Stimulated activated CD8-positive, alpha-beta memory T cell treated with anti-CD3 and anti-CD28 coated beads, Interleukin-7, amount 100 ng/mL, for 1 hour (primary cell): ENCODE results near the gene OR2T35.

Source experiments
- DNase-seq, 2 donors: peaks; one replicate each; pipeline ENCODE4 v3.0.0-alpha.2; 2020; ENCODE audit warnings: low read depth in 2 of 2

The OR2T35 gene

DNA sequence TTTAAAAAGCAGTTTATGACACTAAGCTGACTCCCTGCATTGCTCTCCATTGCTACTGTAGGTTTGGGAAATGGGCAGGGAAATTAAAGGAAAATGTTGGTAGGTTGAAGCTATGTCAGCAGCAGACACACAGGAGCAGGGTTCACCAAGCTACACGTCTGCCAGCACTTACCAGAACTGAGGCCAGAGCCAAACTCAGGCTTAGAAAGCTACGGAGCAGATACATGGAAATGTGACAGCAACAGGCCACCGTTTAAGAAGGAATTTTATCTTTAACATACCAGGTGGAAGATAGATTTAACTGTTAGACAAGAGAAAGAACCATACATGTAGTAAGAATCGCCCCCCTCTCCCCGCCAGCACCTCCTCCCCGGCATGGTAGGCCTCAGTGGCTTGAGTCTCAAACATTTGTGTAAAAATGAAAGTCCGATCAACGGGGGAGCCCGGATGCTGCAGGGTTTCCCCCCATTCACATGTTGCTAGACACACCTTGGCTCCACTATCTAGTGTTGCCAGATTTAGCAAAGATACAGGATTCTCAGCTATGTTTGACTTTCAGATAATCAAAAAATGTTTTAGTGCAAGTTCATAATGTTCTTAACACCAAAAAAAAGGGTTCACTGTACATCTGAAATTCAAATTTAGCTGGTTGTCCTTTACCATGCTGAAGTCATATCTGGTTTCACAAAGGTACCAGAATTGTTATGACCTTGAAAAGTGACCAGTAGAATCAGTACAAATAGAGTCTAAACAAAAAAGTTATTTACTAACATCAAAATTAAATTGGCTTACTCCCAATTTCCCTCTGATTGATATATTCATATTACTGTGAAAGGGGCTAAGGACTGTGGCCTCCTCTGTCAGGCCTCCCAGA lies 16.9 kb downstream of the OR2T35 start:
- no peak for DNase-seq

GRCh38 chr1:248625971-248626370 lies 19.1 kb downstream of the OR2T35 start:
- DNase-seq, result no peak

GRCh38 chr1:248625166-248625565 lies 19.9 kb downstream of the OR2T35 start:
- DNase-seq, result no peak

- DNase-seq, result no peak
These were observed 22.5 kb downstream of the OR2T35 start for GRCh38 chr1:248622570-248623001.

DNA sequence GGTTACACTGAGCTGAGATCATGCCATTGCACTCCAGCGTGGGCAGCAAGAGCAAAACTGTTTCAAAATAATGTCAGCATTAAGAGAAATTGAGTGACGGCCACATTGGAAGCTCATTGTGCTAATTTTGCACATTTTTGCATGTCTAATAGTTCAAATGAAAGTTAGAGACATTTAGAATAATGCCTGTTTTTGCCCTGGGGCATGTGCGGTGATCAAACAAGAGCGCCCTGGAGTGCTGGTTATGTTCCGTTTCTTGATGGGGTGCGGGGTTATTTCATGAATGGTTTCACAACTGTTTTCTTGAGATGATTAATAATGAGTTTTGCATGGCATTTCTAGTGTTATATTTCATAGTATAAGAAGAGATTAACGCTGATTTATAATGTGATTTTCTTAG lies 23.3 kb downstream of the OR2T35 start:
- DNase-seq, result no peak

DNA sequence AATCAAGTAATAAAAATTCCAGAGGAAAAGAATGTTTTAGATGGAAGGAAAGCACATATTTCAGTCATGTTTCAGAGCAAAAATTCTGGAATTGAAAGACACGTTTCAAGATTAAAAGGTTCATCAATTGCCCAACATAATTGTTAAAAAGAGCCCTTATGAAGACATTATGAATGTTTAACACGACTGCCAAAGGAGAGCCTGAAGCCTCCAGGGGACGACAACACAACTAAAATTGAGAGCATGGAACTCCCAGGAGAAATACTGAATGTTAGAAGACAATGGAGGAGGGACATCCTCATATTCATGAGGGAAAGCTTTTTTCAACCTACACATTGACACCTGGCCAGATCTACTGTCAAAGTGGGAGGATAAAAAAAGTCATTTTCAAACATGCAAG lies 26.2 kb downstream of the OR2T35 start:
- DNase-seq, result peak in 1 of 2 donors; percentile 37

GRCh38 chr1:248618119-248618518 lies 27.0 kb downstream of the OR2T35 start:
- no peak for DNase-seq

DNA sequence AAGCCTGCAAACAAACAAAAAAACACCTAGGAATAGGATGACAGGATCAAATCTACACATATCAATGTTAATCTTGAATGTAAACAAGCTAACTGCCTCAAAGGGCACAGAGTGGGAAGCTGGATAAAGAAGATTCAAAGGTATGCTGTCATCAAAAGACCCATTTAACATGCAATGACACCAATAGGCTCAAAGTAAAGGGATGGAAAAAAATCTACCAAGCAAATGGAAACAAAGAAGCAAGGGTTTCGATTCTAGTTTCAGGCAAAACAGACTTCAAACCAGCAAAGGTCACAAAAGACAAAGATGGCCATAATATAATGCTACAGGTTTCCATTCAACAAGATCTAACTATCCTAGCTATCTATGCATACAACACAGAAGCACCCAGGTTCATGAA lies 31.3 kb downstream of the OR2T35 start:
- DNase-seq, result no peak

DNA sequence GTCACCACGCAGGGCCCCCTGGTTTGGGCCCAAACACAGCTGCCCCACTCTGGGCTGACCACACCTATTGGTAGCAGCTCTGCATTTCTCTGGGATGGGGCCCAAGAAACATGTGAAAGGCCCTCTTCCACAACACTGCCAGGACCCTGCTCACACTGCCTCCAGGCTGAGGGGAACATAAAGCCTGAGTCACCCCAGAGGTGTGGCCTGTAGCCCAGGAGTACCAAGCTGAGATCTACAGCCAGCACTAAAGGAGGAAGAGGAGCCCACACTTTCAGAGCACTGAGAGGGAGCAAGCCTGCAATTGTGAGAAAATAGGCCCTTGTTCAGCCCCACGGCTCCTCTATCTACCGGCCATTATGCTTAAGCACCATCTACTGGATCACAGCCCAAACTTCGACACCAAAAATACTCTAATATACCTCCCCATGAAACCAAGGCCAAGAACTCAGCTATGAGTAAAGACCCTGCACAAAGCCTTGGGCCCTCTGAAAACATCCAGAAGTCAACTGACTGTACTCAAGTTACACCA lies 33.1 kb downstream of the OR2T35 start:
- DNase-seq, result no peak

DNA sequence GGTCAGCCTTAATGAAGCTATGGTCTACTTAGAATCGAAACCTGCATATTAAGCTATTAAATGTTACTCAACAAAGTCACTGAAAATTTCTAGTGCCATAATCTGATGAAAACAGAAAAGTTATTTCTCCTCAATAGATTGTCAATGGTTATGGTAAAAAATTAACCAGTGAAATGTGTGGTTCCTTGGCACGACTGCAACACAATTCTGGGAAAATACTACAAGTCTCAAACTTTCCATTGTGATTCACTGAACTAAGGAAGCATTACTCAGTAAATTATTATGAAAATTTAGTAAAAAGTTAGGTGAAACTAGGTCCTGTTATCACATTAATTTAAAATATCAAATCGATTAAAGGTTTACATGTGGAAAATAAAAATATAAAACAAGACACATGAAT lies 34.8 kb downstream of the OR2T35 start:
- DNase-seq, result no peak

DNA sequence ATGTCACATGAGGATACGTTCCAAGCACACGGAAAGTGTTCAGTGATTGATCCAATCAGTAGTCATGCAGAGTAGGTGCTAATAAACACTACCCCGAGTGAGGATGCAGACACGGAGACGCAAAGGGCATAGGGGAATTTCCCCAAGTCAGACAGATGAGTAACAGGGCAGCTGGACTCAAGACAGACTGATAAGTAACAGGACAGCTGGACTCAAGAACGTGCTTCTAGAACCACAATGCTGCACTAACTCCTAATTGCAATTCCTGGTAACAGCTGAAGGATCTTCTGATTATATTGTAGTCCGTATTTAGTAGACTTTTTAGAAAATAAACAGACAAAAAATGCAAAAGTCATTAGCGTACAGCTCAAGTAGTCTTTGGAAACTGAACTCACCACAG lies 45.7 kb downstream of the OR2T35 start:
- no peak for DNase-seq

- no peak for DNase-seq
These were observed 47.5 kb downstream of the OR2T35 start, which contains the start of gene OR2T10 for GRCh38 chr1:248597589-248597988. TSS of gene OR2T10 (minus strand) at chr1:248597700. CDS start at chr1:248593768, 3,932 bp downstream.

DNA sequence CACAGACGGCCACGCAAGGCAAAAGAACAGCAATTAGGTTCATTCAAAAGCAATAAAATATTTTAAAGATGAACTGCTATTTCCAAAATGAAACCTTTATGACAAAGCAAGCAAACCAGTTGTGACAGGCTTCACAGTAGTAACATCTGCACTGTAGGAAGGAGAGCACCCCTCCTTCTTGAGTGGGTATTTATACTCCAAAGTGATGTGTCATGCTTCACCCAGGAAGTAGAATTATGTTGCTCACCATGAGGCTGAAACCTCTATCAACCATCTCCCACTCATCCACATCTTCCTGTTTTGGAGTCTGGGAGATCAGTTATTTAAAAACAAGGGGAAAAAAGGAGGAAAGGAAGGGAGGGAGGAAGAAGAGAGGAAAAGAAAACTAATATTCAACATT lies 48.5 kb downstream of the OR2T35 start:
- DNase-seq, result no peak

DNA sequence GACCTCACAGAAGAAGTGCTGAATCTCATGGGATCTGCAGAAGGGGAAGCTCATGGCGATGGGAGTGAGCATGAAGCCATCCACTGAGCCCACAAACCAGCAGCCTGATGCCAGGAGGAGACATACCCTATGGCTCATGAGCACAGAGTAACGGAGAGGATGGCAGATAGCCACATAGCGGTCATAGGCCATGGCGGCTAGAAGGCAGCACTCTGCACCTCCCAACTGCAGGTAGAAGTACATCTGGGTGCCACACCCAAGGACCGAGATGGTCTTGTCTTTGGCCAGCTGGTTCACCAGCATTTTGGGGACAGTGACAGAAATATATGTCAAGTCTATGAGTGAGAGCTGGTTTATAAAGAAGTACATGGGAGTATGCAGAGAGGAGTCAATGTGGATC lies 51.9 kb downstream of the OR2T35 start:
- no peak for DNase-seq

DNA sequence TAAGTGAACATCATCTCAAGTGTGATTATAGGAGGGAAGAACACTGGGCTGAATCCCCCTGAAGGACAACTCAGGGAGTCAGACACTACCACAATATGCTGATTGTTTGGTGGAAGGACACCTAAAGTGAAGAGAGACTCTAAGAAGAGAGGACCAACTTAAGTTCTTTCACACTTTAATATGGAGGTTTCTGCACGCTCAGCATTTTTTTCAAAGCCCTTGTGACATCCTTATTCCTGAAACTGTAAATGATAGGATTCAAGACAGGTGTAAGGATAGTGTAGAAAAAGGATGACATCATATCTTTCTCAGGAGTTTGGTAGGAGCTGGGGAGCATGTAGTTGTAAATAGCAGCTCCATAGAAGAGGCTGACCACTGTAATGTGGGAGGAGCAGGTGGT lies 52.4 kb downstream of the OR2T35 start:
- DNase-seq, result no peak

DNA sequence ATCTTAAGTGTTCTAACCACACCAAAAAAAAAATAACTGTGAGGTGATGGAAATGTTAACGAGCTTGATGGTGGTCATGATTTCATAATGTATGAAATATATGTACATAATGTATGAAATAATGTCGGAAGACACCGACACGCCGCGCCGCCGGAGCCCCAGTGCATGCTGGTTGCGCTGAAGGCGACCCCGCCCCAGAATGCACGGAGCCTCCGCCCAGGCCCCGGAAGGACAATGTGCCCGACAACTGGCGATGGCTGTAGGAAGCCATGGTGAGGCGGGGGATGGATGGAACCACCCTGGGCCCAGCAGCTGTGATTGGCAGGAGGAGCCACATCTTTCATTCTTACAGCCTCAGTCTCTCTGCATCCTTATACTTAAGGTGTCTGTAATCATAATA lies 55.0 kb downstream of the OR2T35 start:
- DNase-seq, result no peak

- no peak for DNase-seq
These were observed 55.7 kb downstream of the OR2T35 start for GRCh38 chr1:248589334-248589733.
